Measurements from ENCODE around the gene RNF217.

The RNF217 gene

GRCh38 chr6:125136378-125136777 is 174.1 kb downstream of the RNF217 start:
- no peak overlapping the region for H3K4me3 ChIP-seq (ENCODE audit: low read length)
- no peak for DNase-seq (ENCODE audit: low read depth)
- TF ChIP-seq CTCF (conservative IDR thresholded peaks at IDR 0.05; ENCODE audit: low read length), result no peak

GRCh38 chr6:125138083-125138482 is 175.8 kb downstream of the RNF217 start:
- no peak for DNase-seq (ENCODE audit: low read depth)
- no peak for TF ChIP-seq CTCF (conservative IDR thresholded peaks at IDR 0.05; ENCODE audit: low read length)
- H3K4me3 ChIP-seq (ENCODE audit: low read length), result no peak overlapping the region

- TF ChIP-seq CTCF (conservative IDR thresholded peaks at IDR 0.05; ENCODE audit: low read length), result no peak
- H3K4me3 ChIP-seq (ENCODE audit: low read length), result no peak overlapping the region
- DNase-seq (ENCODE audit: low read depth), result peak; percentile 58
Observed at GRCh38 chr6:125140808-125141207, 178.6 kb downstream of the RNF217 start.
